Measurements from ENCODE around the gene SNX19.
A peak's percentile ranks its signal among the peaks of the same experiment; 100 is the strongest.
"Not testable (repeated sequence)": the region's sequence is repeated elsewhere in the genome, so short reads cannot be mapped to it uniquely, and the experiment has no call there.

Gene SNX19

DNA sequence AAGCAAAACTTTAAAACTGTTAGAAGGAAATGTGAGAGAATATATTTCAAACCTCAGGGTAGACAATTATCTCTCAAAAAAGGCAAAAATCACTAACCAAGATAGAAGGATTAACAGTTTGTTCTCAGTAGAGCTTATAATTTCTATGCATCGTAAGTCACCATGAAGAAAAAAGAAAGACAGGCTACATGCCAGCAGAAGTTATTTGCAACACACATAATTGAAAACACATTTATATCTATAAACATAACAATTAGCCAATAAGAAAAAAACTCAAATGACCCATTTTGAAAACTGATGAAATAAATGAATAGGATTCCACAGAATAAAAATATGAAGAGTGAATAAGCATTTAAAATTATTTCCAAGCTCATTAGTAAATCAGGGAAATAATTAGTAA is 24.4 kb upstream of the SNX19 start:
- TF ChIP-seq, protein P1, sequence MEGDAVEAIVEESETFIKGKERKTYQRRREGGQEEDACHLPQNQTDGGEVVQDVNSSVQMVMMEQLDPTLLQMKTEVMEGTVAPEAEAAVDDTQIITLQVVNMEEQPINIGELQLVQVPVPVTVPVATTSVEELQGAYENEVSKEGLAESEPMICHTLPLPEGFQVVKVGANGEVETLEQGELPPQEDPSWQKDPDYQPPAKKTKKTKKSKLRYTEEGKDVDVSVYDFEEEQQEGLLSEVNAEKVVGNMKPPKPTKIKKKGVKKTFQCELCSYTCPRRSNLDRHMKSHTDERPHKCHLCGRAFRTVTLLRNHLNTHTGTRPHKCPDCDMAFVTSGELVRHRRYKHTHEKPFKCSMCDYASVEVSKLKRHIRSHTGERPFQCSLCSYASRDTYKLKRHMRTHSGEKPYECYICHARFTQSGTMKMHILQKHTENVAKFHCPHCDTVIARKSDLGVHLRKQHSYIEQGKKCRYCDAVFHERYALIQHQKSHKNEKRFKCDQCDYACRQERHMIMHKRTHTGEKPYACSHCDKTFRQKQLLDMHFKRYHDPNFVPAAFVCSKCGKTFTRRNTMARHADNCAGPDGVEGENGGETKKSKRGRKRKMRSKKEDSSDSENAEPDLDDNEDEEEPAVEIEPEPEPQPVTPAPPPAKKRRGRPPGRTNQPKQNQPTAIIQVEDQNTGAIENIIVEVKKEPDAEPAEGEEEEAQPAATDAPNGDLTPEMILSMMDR (conservative IDR thresholded peaks at IDR 0.05): no peak
- H3K27ac ChIP-seq: no peak overlapping the region

DNA sequence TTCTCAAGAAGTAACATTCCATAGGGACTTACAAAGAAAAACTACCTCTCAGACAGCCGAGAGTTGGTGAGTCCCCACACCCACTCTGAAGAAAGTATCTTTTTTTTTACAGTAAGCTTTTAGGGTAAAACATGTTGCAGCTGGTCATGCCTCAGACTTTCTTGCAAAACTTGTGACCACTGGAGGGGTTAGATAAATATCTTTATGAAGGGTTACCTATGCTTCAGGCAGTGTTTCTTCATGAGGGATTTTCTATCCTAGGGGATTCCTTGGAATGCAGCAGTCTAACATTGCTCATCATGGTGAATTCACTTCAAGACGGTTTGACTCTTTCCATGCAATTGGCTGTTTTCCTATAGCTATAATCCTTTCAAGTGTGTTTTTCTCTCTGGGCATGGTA is 20.8 kb upstream of the SNX19 start:
- TF ChIP-seq, protein P1 (conservative IDR thresholded peaks at IDR 0.05): no peak
- no peak overlapping the region for H3K27ac ChIP-seq

DNA sequence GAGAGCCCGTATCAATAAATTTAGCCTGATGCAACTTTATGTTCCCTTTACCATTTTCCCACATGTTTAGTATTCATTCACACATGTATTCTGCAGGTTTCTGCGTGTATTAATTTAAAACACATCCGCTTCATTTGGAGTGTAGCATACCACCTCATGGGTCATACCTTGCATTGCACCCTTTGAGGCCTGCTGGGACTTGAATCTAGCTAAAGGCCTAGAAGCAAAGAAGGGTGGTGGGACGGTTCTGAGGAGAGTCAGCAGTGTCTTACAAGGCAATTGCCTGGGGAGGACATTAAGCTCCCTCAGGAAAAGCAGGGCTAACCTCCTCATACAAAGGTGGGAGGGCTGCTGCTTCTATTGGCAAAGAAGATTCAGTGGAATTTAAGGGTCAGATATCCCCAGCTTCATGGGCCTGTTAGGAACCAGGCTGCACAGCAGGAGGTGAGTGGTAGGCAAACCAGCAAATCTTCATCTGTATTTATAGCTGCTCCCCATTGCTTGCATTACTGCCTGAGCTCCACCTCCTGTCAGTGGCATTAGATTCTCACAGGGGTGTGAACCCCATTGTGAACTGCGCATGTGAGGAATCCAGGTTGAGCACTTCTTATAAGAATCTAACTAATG is 15.9 kb upstream of the SNX19 start:
- TF ChIP-seq, protein P1 (conservative IDR thresholded peaks at IDR 0.05): no peak
- no peak overlapping the region for H3K27ac ChIP-seq

DNA sequence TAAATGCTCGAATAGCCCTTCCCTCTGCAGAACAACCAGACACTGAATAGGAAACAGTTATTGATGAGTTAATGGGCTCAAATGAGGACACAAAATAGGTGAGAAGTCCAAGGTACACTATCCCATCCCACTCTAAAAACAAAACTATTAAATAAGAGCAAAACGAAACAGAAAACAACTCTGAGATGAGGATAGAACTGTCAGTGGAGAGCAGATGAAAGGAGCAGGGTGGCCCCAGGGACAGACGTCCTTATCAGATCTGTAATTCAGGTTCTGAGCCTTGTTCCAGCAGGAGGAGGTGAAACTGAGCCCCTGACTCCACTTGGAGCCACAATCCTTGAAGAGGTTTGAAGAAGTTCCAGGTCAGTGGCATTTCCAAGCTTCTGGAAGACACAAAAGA is 8.5 kb upstream of the SNX19 start:
- TF ChIP-seq, protein P1 (conservative IDR thresholded peaks at IDR 0.05): no peak
- H3K27ac ChIP-seq: no peak overlapping the region

DNA sequence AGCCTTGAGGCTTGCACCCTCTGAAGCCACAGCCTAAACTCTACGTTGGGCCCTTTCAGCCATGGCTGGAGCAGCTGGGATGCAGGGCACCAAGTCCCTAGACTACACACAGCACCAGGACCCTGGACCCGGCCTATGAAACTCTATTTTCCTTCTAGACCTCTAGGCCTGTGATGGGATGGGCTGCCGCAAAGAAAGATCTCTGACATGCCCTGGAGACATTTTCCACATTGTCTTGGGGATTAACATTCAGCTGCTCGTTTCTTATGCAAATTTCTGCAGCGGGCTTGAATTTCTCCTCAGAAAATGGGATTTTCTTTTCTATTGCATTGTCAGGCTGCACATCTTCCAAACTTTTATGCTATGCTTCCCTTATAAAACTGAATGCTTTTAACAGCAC is 4.3 kb upstream of the SNX19 start:
- not testable (repeated sequence) for H3K27ac ChIP-seq

DNA sequence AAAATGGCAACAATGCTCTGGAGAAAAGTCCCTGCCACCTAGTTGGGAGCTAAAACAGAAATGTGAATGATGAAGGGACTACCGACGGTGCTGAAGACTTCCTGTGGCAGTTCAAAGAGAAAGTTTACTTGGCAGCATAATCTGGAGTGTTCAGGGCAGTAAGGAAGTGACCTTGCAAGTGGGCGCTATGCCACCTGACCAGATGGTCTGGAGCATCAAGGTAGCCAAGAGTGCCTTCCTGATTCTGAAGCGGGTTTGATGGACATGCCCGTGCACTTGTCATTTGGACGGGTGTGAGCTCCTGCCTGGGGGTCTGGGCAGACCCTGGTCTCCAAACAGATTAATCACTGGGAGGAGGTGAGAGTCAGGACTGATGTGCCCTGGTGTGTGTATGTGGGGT is 1.8 kb upstream of the SNX19 start:
- TF ChIP-seq, protein P1 (conservative IDR thresholded peaks at IDR 0.05): no peak
- H3K27ac ChIP-seq: no peak overlapping the region

DNA sequence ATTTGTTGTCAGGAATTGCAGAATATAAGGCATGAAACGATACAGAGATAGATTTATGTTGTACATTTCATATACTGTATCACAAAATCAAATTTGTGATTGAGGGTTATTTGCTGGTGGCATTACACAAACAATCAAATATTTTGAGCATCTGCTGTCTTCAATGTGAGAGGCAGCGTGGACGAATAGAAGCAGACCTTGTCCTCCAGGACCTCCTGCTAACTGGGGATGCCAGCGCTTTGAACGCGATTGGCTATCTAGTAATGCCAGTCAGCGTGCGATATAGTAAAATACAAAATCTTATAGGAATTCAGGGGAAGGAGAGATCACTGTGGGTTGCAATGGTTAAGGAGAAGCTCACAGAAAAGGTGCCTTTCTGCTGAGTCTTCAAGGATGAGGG is 631 bp upstream of the SNX19 start:
- H3K27ac ChIP-seq: peak overlapping the region; percentile 81; the same call in 1 of the 2 replicates
- TF ChIP-seq, protein P1 (conservative IDR thresholded peaks at IDR 0.05): no peak

DNA sequence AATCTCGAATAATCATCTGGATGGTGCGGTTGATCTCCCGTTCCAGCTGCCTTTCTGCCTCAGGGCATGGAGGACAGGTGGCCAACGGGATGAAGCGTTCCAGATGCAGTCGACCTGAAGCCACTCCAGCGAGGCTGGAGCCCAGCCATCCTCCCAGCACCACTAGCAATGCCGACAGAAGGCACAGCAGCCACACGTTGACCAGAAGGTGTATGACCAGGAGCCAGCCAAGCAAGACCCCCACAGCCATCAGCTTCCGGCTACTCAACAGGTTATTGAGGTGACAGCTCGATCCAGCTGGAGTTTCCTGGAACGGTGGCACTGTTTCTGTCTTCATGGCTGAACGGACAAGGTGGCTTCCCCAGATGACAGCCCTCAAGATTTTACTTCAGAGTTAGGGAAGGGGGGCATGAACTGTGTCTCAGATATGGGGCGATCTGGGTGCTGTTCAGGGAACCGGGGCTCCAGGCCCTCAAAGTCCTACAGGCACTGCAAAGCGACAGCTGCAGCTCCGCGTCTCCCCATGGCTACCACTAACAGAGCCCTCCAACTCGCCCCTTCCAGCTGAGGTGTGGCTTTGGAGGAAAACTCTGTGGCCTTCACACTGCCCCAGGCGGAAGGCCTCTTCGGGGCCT is 559 bp downstream of the SNX19 start:
- TF ChIP-seq, protein P1 (conservative IDR thresholded peaks at IDR 0.05): no peak
- peak overlapping the region; percentile 81 for H3K27ac ChIP-seq
